GM19455 (cell line): ENCODE data around the gene WDR77.

ENCODE experiments used
- ATAC-seq: cut with Tn5 transposase; IDR thresholded peaks from one replicate; pipeline ENCODE4 v1.9.1; 2021; ENCODE audit not compliant: unreplicated experiment

WDR77 gene

GRCh38 chr1:111441573-111442192 lies 7.4 kb downstream of the WDR77 start:
- ATAC-seq, result no peak

GRCh38 chr1:111439461-111440351 lies 9.3 kb downstream of the WDR77 start:
- ATAC-seq, result no peak

GRCh38 chr1:111436726-111437125 lies 12.3 kb downstream of the WDR77 start:
- no peak for ATAC-seq

GRCh38 chr1:111424281-111424680 lies 24.8 kb downstream of the WDR77 start:
- ATAC-seq, result no peak

- no peak for ATAC-seq
Observed at GRCh38 chr1:111422546-111423391, 26.3 kb downstream of the WDR77 start.

- no peak for ATAC-seq
Observed at GRCh38 chr1:111420377-111420776, 28.7 kb downstream of the WDR77 start.

GRCh38 chr1:111419037-111419436 lies 30.0 kb downstream of the WDR77 start:
- no peak for ATAC-seq

GRCh38 chr1:111417755-111418154 lies 31.3 kb downstream of the WDR77 start:
- no peak for ATAC-seq

GRCh38 chr1:111415461-111415860 lies 33.6 kb downstream of the WDR77 start:
- no peak for ATAC-seq

- no peak for ATAC-seq
Observed at GRCh38 chr1:111414756-111415155, 34.3 kb downstream of the WDR77 start.

- no peak for ATAC-seq
Observed at GRCh38 chr1:111412839-111413238, 36.2 kb downstream of the WDR77 start.

GRCh38 chr1:111407301-111407700 lies 41.8 kb downstream of the WDR77 start:
- ATAC-seq, result no peak

- peak; percentile 98 for ATAC-seq
Observed at GRCh38 chr1:111406321-111406768, 42.7 kb downstream of the WDR77 start.

GRCh38 chr1:111404588-111404987 lies 44.5 kb downstream of the WDR77 start:
- ATAC-seq, result no peak

- no peak for ATAC-seq
Observed at GRCh38 chr1:111402083-111402482, 47.0 kb downstream of the WDR77 start.

GRCh38 chr1:111399792-111400610 lies 49.1 kb downstream of the WDR77 start:
- ATAC-seq, result no peak

GRCh38 chr1:111392460-111392945 lies 56.6 kb downstream of the WDR77 start:
- no peak for ATAC-seq

GRCh38 chr1:111392042-111392441 lies 57.0 kb downstream of the WDR77 start:
- no peak for ATAC-seq
